MM.1S (cell line): ENCODE data around the gene ADGRD1.

Source experiments
- DNase-seq: peaks from one replicate; pipeline ENCODE4 v3.0.0-alpha.2; 2015
- H2AFZ ChIP-seq: fragments of 300-600 bp; sonication (generic); 2 replicates; pipeline ENCODE4 v1.6.0; 2016; ENCODE audit warnings: antibody characterized with exemption, low read length
- H3F3A ChIP-seq: fragments of 300-600 bp; sonication (generic); 2 replicates; pipeline ENCODE4 v1.6.1; 2016; ENCODE audit warnings: mild to moderate bottlenecking, antibody characterized with exemption, low read length, moderate library complexity, mixed read lengths; ENCODE audit not compliant: insufficient read depth
- H3K27ac ChIP-seq: fragments of 300-600 bp; sonication (generic); 2 replicates; pipeline ENCODE4 v1.5.1; 2016; ENCODE audit warnings: mild to moderate bottlenecking, low read length
- H3K27me3 ChIP-seq: fragments of 300-600 bp; sonication (generic); replicated peaks from 2 replicates; pipeline ENCODE4 v1.6.0; 2016; ENCODE audit warnings: low read length; ENCODE audit not compliant: insufficient read depth
- H3K36me3 ChIP-seq: fragments of 300-600 bp; sonication (generic); replicated peaks from 2 replicates; pipeline ENCODE4 v1.6.1; 2016; ENCODE audit warnings: mild to moderate bottlenecking, low read length, mixed read lengths; ENCODE audit not compliant: insufficient read depth
- H3K4me1 ChIP-seq: fragments of 300-600 bp; sonication (generic); 2 replicates; pipeline ENCODE4 v1.6.1; 2016; ENCODE audit warnings: low read length, mixed read lengths
- H3K4me2 ChIP-seq: fragments of 300-600 bp; sonication (generic); 2 replicates; pipeline ENCODE4 v1.6.0; 2016; ENCODE audit warnings: low read depth, low read length
- H3K4me3 ChIP-seq: fragments of 300-600 bp; sonication (generic); 2 replicates; pipeline ENCODE4 v1.5.1; 2016; ENCODE audit warnings: low read length, mixed read lengths
- H3K79me2 ChIP-seq: fragments of 300-600 bp; sonication (generic); 2 replicates; pipeline ENCODE4 v1.6.1; 2016; ENCODE audit warnings: mixed run types, low read length, mixed read lengths
- H3K9ac ChIP-seq: fragments of 300-600 bp; sonication (generic); 2 replicates; pipeline ENCODE4 v1.6.1; 2016; ENCODE audit warnings: low read length, mixed read lengths
- H3K9me2 ChIP-seq: fragments of 300-600 bp; sonication (generic); replicated peaks from 2 replicates; pipeline ENCODE4 v1.6.1; 2016; ENCODE audit warnings: mild to moderate bottlenecking, low read length, mixed read lengths; ENCODE audit not compliant: insufficient read depth
- H3K9me3 ChIP-seq: fragments of 300-600 bp; sonication (generic); replicated peaks from 2 replicates; pipeline ENCODE4 v1.6.1; 2016; ENCODE audit warnings: mild to moderate bottlenecking, low read length, mixed read lengths; ENCODE audit not compliant: insufficient read depth
- H4K20me1 ChIP-seq: fragments of 300-600 bp; sonication (generic); 2 replicates; pipeline ENCODE4 v1.6.1; 2016; ENCODE audit warnings: mild to moderate bottlenecking, low read length, moderate library complexity, mixed read lengths; ENCODE audit not compliant: insufficient read depth
- CTCF ChIP-seq: fragments of 300-600 bp; sonication (generic); IDR thresholded peaks from 2 replicates; pipeline ENCODE4 v1.5.1; 2016; ENCODE audit warnings: antibody characterized with exemption, low read length, mixed read lengths
- EZH2 ChIP-seq: fragments of 300-600 bp; sonication (generic); optimal IDR thresholded peaks from 2 replicates; pipeline ENCODE3; 2017; ENCODE audit warnings: low read depth, mild to moderate bottlenecking, antibody characterized with exemption, low read length, mixed read lengths
- EZH2phosphoT487 ChIP-seq: fragments of 300-600 bp; sonication (generic); IDR thresholded peaks from 2 replicates; pipeline ENCODE4 v1.6.1; 2018; ENCODE audit warnings: antibody characterized with exemption, low read length

ADGRD1 gene

GRCh38 chr12:130956009-130956408 lies 2.3 kb downstream of the ADGRD1 start:
- Histone ChIP-seq H3K9ac (no peak overlapping the region), H3K4me2 (no peak overlapping the region), H4K20me1 (no peaks in the 10 kb centered on the region), H3K36me3 (no peaks in the 10 kb centered on the region), H3K4me1 (no peaks in the 10 kb centered on the region), H3K4me3 (no peak overlapping the region), H3K27me3 (peaks cover 8% of the 10 kb centered on the region; the same call in 1 of the 2 replicates), H3F3A (no peaks in the 10 kb centered on the region), H3K9me3 (no peaks in the 10 kb centered on the region), H3K79me2 (no peaks in the 10 kb centered on the region), H3K27ac (no peak overlapping the region), H2AFZ (no peak overlapping the region), H3K9me2 (no peaks in the 10 kb centered on the region)
- DNase-seq, result no peak
- TF ChIP-seq EZH2 (no peak), EZH2phosphoT487 (no peak), CTCF (no peak)

GRCh38 chr12:130956456-130957303 lies 3.0 kb downstream of the ADGRD1 start:
- H3K4me1 ChIP-seq, result no peaks in the 10 kb centered on the region
- no peak overlapping the region for H2AFZ ChIP-seq
- H3K9me3 ChIP-seq, result no peaks in the 10 kb centered on the region
- H3K9ac ChIP-seq, result no peak overlapping the region
- no peak overlapping the region for H3K27ac ChIP-seq
- H3K4me3 ChIP-seq, result no peak overlapping the region
- DNase-seq, result no peak
- H4K20me1 ChIP-seq, result no peaks in the 10 kb centered on the region
- no peaks in the 10 kb centered on the region for H3F3A ChIP-seq
- H3K79me2 ChIP-seq, result no peaks in the 10 kb centered on the region
- H3K36me3 ChIP-seq, result no peaks in the 10 kb centered on the region
- peaks cover 11% of the 10 kb centered on the region for H3K27me3 ChIP-seq
- TF ChIP-seq EZH2phosphoT487 (no peak), EZH2 (no peak), CTCF (no peak)
- H3K4me2 ChIP-seq, result no peak overlapping the region
- no peaks in the 10 kb centered on the region for H3K9me2 ChIP-seq

GRCh38 chr12:130957304-130957621 lies 3.6 kb downstream of the ADGRD1 start:
- Histone ChIP-seq H3K79me2 (no peaks in the 10 kb centered on the region), H2AFZ (no peak overlapping the region), H3K4me1 (no peaks in the 10 kb centered on the region), H3F3A (no peaks in the 10 kb centered on the region), H3K4me3 (no peak overlapping the region), H3K9me3 (no peaks in the 10 kb centered on the region), H3K27me3 (peaks cover 15% of the 10 kb centered on the region), H3K9me2 (no peaks in the 10 kb centered on the region), H4K20me1 (no peaks in the 10 kb centered on the region), H3K9ac (no peak overlapping the region), H3K27ac (no peak overlapping the region), H3K4me2 (no peak overlapping the region), H3K36me3 (no peaks in the 10 kb centered on the region)
- TF ChIP-seq EZH2phosphoT487 (no peak), EZH2 (no peak), CTCF (no peak)
- no peak for DNase-seq
